ENCODE measurements around the gene SYP.

SYP gene

DNA sequence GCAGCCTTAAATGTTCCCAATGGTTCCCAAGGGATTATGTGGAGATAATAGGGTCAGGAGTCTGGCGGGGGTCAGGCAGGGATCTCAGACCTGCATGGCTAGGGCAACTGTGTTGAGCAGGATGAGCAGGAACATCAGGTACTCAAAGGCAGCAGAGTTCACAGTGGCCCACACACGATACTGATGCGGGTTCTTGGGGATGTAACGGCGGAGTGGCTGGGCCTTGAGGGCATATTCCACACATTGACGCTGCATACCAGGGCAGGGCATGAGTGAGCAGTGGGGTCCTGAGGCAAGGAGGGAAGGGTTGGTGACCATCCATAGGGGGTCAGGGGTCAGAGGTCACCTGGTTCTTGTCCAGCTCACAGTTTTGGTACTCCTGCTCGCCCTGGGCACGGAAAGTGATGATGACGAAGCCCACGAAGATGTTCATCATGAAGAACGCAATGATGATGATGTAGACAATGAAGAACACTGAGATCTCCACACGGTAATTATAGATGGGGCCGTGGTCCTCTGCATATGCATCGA, 15.1 kb upstream of the SYP start:
- Mint-ChIP-seq H3K4me3 (no peak overlapping the region), H3K36me3 (ENCODE audit: low read depth) (no peaks in the 10 kb centered on the region), H3K9me3 (peaks cover 86% of the 10 kb centered on the region), H3K27ac (no peak overlapping the region), H3K27me3 (ENCODE audit: low read depth, poor library complexity) (peaks cover 25% of the 10 kb centered on the region), H3K4me1 (no peaks in the 10 kb centered on the region)
- TF ChIP-seq, protein P1, sequence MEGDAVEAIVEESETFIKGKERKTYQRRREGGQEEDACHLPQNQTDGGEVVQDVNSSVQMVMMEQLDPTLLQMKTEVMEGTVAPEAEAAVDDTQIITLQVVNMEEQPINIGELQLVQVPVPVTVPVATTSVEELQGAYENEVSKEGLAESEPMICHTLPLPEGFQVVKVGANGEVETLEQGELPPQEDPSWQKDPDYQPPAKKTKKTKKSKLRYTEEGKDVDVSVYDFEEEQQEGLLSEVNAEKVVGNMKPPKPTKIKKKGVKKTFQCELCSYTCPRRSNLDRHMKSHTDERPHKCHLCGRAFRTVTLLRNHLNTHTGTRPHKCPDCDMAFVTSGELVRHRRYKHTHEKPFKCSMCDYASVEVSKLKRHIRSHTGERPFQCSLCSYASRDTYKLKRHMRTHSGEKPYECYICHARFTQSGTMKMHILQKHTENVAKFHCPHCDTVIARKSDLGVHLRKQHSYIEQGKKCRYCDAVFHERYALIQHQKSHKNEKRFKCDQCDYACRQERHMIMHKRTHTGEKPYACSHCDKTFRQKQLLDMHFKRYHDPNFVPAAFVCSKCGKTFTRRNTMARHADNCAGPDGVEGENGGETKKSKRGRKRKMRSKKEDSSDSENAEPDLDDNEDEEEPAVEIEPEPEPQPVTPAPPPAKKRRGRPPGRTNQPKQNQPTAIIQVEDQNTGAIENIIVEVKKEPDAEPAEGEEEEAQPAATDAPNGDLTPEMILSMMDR (IDR thresholded peaks at IDR 0.05) = no peak
- DNase-seq = no peak

DNA sequence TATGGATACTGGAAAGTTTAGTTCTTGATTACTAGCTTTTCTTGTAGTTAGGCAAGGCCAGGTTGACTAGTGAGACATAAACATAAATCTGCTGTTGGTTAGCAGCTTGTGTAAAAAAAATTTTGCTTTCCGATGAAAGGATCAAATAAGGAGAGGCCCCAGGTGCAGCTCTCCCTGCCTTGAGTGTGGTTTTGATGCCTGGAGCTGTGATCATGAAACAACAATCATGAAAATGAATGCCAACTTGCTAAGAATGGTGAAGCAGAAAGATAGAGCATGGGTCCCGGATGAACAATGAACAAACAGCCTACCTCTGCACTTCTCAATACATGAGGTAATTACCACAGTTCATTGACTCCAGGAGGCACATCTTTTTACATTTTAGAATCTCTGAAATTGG, 14.4 kb upstream of the SYP start:
- H3K9me3 Mint-ChIP-seq = peaks cover 82% of the 10 kb centered on the region

DNA sequence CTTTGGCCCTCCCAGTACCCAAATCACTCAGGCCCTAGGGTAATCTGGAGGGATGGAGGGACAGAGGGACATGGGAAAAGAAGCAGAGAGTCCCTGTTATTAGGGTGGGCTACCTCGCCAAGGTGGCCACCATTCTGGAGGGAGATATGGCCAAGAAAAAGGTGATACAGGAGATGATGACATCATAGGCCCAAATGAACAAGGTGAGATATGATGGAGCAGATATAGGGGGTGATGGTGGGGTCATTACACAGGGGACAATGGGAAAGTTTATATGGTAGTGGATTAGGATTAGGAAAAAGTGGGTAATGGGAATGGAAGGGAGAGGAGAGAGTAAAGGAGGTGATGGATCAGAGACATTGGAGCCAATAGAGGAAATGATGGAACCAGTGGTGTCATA, 12.9 kb upstream of the SYP start:
- TF ChIP-seq, protein P1 (IDR thresholded peaks at IDR 0.05) = no peak
- Mint-ChIP-seq H3K27ac (no peak overlapping the region), H3K27me3 (ENCODE audit: low read depth, poor library complexity) (peaks cover 15% of the 10 kb centered on the region), H3K36me3 (ENCODE audit: low read depth) (no peaks in the 10 kb centered on the region), H3K4me1 (no peaks in the 10 kb centered on the region), H3K4me3 (no peak overlapping the region), H3K9me3 (peaks cover 76% of the 10 kb centered on the region)
- DNase-seq = no peak

More for the DNA sequence above, 14.4 kb upstream of the SYP start:
- H3K27me3 Mint-ChIP-seq (ENCODE audit: low read depth, poor library complexity) = peaks cover 22% of the 10 kb centered on the region
- H3K4me1 Mint-ChIP-seq = no peaks in the 10 kb centered on the region
- TF ChIP-seq, protein P1 (IDR thresholded peaks at IDR 0.05) = no peak
- H3K36me3 Mint-ChIP-seq (ENCODE audit: low read depth) = no peaks in the 10 kb centered on the region
- DNase-seq = no peak
- H3K4me3 Mint-ChIP-seq = no peak overlapping the region
- no peak overlapping the region for H3K27ac Mint-ChIP-seq

DNA sequence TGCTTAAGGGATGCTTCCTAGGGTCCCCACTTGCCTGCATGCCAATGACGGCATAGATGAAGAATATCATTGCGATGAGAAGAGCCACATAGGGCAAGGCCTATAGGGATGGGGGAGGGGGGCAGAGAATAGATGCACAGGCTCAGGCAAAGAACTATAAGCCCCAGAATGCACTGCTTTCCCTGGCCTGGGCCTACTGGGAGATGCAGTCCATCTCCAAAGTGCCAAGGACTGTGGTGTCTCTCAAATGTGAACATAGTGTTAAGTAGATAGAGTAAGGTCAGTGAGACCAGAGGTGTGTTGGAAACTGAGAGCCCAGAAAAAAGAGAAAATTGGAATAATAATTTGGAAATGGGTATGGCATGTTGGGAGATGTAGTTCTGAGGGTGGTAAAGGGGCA, 12.2 kb upstream of the SYP start:
- Mint-ChIP-seq H3K27ac (no peak overlapping the region), H3K27me3 (ENCODE audit: low read depth, poor library complexity) (peaks cover 12% of the 10 kb centered on the region), H3K4me1 (no peaks in the 10 kb centered on the region), H3K9me3 (peaks cover 71% of the 10 kb centered on the region), H3K36me3 (ENCODE audit: low read depth) (no peaks in the 10 kb centered on the region), H3K4me3 (no peak overlapping the region)
- TF ChIP-seq, protein P1 (IDR thresholded peaks at IDR 0.05) = no peak
- no peak for DNase-seq

DNA sequence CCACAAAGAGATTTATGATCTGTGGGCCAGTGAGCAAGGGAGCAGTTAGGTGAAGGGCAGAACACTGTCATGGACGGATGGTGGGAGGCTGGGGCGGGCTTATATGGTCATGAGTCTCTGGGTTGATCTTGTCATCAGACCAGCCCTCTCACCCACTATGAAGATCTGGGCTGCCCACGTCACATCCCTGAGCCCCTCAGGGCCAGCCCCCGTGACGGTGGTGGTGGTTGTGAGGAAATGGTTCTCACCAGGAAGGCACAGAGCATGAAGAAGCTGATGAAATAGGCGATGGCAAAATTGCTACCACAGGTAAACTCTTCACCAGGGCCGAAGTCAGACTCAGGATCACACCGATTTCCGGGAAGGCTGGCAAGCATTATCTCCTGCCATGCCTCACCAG, 11.1 kb upstream of the SYP start:
- Mint-ChIP-seq H3K4me1 (no peaks in the 10 kb centered on the region), H3K27ac (no peak overlapping the region), H3K4me3 (no peak overlapping the region), H3K27me3 (ENCODE audit: low read depth, poor library complexity) (peaks cover 12% of the 10 kb centered on the region), H3K36me3 (ENCODE audit: low read depth) (no peaks in the 10 kb centered on the region), H3K9me3 (peaks cover 64% of the 10 kb centered on the region)
- TF ChIP-seq, protein P1 (IDR thresholded peaks at IDR 0.05) = no peak
- DNase-seq = no peak

DNA sequence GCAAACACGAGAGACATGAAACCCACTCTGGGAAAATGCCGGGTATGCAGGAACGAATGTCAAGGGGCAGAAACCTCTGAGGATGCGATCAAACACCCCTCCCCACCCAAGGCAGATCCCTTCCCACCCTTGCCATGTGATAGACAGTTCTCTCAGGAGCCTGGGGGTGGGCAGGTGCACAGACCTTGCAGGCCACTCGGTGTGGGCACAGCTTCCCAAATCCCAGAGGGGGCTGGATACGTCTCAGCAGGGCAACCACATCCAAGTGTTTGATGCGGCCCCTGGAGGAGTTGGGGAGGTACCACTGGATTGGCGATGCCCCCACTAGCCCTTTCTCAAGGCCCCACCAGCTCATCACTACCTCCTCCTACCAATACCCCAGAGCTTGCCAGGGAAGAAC, 10.4 kb upstream of the SYP start:
- H3K9me3 Mint-ChIP-seq = peaks cover 57% of the 10 kb centered on the region

More for the DNA sequence above, 10.4 kb upstream of the SYP start:
- H3K4me3 Mint-ChIP-seq = no peak overlapping the region
- peaks cover 10% of the 10 kb centered on the region for H3K27me3 Mint-ChIP-seq (ENCODE audit: low read depth, poor library complexity)
- no peaks in the 10 kb centered on the region for H3K36me3 Mint-ChIP-seq (ENCODE audit: low read depth)
- TF ChIP-seq, protein P1 (IDR thresholded peaks at IDR 0.05) = no peak
- DNase-seq = no peak
- H3K4me1 Mint-ChIP-seq = no peaks in the 10 kb centered on the region
- no peak overlapping the region for H3K27ac Mint-ChIP-seq

All from nephron progenitor cell (in vitro differentiated cells).